UCSD-AML1 (cell line): ENCODE measurements around the gene CD1D.
"Not testable (repeated sequence)": the region's sequence is repeated elsewhere in the genome, so short reads cannot be mapped to it uniquely, and the experiment has no call there.

ENCODE experiments used
- DNase-seq: peaks from one replicate; lab custom pipeline; 2025; ENCODE audit not compliant: unreplicated experiment; lab: John Stamatoyannopoulos, UW

Gene CD1D

GRCh38 chr1:158175915-158176314 lies 4.8 kb upstream of the CD1D start:
- not testable (repeated sequence) for DNase-seq

- DNase-seq = no peak
These were observed 4.3 kb upstream of the CD1D start for GRCh38 chr1:158176399-158176798.

- not testable (repeated sequence) for DNase-seq
These were observed 3.6 kb upstream of the CD1D start for GRCh38 chr1:158176849-158177699.

- no peak for DNase-seq
These were observed 2.8 kb upstream of the CD1D start for GRCh38 chr1:158177700-158178450.

DNA sequence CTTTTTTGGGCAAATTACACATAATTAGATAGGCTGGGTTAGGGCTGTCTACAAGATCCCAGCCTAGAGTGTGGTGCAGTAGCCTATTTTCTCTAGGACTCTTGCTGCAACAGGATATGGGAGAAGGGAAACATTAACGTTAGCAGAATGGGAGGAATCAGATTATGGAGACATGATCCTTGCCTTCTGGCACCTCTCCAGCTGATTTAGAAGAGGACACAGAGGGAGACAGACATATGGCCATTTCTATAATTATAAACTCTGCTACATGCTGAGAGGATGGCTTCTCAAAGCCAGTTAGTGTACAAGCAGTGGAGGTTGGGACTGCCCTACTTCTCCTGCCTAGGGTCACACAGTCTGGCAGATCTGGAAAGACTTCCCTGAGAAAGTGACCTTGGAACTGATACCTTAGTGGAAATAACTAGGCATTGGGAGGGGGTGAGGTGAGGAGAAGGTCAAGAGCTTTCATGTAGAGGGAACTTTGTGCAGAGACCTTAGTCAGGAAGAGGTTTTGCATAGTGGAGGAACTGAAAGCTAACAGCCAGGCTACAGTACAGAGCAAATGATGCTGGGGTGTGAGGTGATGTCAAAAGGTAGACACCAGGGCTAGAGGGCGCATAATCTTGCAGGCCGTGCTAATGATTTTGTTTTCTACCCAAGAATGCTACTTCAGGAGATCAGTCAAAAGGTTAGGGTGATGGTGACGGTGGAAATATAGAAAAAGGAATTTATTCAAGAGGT lies 1.2 kb upstream of the CD1D start:
- no peak for DNase-seq

DNA sequence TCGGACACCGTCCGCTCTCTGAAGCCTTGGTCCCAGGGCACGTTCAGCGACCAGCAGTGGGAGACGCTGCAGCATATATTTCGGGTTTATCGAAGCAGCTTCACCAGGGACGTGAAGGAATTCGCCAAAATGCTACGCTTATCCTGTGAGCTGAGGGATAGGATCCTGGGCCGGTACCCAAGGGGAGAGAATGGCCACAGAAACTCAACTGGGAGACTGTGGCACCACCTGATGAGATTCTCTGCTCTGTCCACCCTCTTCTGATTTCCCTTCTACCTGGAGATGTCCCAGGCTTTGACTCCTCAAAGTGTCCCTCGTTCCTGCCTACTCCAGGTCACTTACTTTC lies 855 bp downstream of the CD1D start:
- DNase-seq = no peak

DNA sequence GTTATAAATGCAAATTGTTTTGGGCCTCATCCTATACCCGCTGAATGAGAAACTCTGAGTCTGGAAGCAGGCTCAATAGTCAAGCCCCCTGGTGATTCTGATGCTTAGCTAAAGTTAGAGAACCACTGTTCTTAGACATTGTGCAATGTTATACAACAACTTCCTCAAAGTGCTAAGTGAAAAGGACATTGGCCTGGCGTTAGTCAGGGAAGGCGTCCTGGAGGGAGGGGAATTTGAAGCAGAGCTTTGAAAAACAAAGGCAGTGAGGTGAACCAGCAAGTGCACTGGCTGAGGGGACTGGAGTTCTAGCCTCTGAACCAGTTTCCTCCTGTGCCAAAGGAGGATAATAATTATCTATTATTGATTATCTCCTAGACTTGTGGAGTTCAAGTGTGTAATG lies 5.1 kb downstream of the CD1D start:
- DNase-seq = no peak

GRCh38 chr1:158186180-158186579 lies 5.5 kb downstream of the CD1D start:
- no peak for DNase-seq

- DNase-seq = no peak
These were observed 7.9 kb downstream of the CD1D start for GRCh38 chr1:158188611-158189010.

DNA sequence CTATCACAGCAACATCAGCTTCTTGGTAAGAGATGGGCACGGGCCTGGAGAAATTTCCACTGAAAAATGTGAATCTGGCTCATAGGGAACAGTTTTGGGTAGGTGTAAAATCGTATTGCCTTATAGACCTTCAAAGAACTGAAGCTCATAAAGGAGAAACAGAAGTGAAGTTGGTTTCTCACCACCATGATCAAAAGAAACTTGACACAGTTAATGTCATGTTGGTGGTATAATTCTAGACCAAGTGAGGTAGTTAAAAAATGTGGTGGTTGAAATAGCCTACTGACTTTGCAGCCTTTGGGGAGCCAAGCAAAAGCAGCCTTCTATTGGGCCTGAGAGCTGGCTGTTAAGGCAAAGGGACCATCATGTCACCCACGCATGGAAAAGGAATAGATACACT lies 8.9 kb downstream of the CD1D start:
- no peak for DNase-seq

DNA sequence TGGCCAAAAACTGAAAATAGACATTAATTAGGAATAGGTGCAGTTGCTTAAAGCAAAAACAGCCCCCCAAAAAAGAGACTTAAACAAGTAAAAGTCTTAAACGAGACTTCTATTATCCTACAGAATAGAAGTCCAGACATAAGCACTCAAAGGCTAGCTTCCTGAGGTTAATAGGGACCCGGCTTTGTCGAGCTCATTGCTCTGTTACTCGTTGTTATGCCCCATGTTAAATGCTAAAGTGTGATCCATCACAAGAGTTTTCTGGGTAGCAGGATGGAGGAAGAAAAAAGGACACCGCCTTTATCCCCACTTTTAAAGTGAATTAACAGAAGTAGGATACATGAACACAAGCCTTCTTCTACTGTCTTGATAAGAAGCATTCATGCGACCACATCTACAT lies 10.6 kb downstream of the CD1D start:
- no peak for DNase-seq

GRCh38 chr1:158196461-158196860 lies 15.8 kb downstream of the CD1D start:
- no peak for DNase-seq

- no peak for DNase-seq
These were observed 19.2 kb downstream of the CD1D start for GRCh38 chr1:158199849-158200248.

- DNase-seq = no peak
These were observed 19.8 kb downstream of the CD1D start for GRCh38 chr1:158200527-158200926.

GRCh38 chr1:158203693-158204457 lies 23.2 kb downstream of the CD1D start:
- no peak for DNase-seq

DNA sequence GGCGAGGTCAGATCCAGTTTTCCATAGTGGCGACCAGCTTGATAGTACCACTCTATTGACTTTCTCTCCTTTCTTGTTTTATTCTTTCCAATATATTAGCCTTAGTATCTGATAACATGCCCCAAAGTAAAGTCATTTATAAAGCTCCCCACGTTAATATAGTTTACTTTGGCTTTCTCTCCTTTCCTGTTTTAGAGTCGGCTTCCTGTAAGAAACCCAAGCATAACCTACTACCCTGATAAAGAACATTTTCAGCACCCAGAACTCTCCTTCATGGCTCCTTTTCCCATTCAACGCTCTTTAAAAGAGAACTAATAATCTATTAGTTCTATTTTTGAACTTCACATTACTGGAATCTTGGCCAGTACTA lies 23.7 kb downstream of the CD1D start:
- DNase-seq = no peak

DNA sequence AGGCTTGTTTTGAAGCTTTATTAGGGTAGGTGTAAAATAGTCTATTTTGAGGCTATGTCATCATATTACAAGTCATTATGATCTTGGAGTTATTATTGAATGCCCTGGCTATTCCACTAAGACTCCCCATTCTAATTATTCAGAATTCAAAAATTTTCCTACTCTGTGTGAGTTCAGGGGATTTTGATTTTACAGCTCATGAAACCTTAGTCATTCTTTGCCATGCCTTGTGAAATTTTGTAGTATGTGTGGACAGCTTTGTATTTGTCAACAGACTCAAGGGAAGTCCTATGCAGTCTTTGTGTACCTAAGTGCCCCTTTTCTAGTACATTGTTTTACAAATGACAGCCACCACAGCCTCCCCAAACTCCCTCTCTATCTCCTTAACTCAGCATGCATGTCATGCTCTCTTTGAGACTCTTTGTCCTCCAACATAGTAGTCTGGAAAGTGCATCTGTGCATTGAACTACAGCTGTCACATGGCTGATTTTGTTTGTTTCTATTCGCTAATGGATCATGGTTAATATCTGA lies 28.0 kb downstream of the CD1D start:
- no peak for DNase-seq

GRCh38 chr1:158212320-158212719 lies 31.6 kb downstream of the CD1D start:
- no peak for DNase-seq

- DNase-seq = not testable (repeated sequence)
These were observed 42.8 kb downstream of the CD1D start for GRCh38 chr1:158223445-158223844.

GRCh38 chr1:158227904-158228623 lies 47.4 kb downstream of the CD1D start:
- no peak for DNase-seq
